ENCODE results near the gene LRP3. TPM values are rescaled to one million over a fixed set of nuclear protein-coding genes. Genes with fewer than 3 reads are reported as not detected.

LRP3 gene
- total and polyA plus RNA-seq, 2 of the 13 experiments (the other 11 are each of a cell fraction or from before 2014, with no cell fraction given) = 17.6 to 51.6 TPM

DNA sequence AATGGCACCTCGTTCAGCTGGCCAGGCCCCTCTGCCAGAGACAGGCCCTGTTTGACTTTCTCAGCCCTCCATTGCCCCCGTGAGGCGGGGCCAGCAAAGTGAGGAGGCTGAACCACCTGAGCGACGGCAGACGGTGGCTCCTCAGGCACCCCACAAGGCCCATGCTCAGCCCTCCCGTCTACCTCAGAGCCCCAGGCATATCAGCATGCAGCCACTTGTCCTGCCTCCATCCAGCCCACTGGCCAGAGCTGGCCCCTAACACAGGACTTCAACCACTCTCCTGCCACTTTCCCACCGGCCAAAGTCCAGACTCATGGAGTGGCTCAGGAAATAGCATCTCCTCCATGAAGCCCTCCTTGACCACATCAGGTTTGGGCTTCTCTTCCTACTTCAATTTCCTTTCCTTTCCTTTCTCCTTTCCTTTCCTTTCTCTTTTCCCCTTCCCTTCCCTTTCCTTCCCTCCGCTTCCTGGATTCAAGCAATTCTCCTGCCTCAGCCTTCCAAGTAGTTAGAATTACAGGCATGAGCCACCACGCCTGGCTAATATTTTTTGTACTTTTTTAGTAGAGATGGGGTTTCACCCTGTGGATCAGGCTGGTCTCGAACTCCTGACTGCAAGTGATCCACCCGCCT is 22.2 kb downstream of the LRP3 start (continued):
- TF ChIP-seq, protein P1, sequence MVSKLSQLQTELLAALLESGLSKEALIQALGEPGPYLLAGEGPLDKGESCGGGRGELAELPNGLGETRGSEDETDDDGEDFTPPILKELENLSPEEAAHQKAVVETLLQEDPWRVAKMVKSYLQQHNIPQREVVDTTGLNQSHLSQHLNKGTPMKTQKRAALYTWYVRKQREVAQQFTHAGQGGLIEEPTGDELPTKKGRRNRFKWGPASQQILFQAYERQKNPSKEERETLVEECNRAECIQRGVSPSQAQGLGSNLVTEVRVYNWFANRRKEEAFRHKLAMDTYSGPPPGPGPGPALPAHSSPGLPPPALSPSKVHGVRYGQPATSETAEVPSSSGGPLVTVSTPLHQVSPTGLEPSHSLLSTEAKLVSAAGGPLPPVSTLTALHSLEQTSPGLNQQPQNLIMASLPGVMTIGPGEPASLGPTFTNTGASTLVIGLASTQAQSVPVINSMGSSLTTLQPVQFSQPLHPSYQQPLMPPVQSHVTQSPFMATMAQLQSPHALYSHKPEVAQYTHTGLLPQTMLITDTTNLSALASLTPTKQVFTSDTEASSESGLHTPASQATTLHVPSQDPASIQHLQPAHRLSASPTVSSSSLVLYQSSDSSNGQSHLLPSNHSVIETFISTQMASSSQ (IDR thresholded peaks at IDR 0.05; ENCODE audit: low read depth) = no peak
- TF ChIP-seq, protein P1 (CRISPR knock-in tag; IDR thresholded peaks at IDR 0.05; ENCODE audit: borderline replicate concordance) = no peak
- 0 out of 2 replicates have a peak, but pooled peaks have one; percentile 72 for TF ChIP-seq ZNF549 (CRISPR knock-in tag; IDR thresholded peaks at IDR 0.05)
- peak; percentile 45; the same call in 1 of the 2 replicates for TF ChIP-seq SPEN (CRISPR knock-in tag; IDR thresholded peaks at IDR 0.05; ENCODE audit: low read depth)
- TF ChIP-seq STAG1 (CRISPR knock-in tag; IDR thresholded peaks at IDR 0.05) = peak; percentile 42
- no peak for TF ChIP-seq ZFP90 (CRISPR knock-in tag; IDR thresholded peaks at IDR 0.05; ENCODE audit: borderline replicate concordance)

DNA sequence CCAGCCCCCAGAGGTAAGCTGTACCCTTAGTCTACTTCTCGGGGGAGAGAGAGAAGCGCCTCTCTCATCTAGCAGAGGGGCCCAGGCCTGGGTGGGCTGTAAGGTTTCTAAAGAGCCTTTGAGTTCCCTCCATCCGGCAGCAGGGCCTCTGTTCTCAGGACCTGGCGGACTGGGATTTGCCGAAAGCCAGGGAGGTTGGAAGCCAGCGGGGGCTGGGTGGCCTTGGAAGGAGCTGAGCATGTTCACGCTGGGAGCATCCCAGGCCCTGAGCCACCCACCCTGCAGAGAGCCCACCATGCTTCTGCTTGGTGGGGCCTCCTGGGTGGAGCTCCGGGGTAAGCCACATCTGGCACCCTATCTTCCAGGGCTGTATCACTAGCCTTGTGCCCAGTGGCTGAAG is 23.8 kb downstream of the LRP3 start:
- Histone ChIP-seq H2AFZ (ENCODE audit: low read length) (no peak overlapping the region), H3K36me3 (replicated peaks in 1 of 2; ENCODE audit: control insufficient read depth in 1 of 2, insufficient read depth in 2 of 2, low read length in 2 of 2) (no peaks in the 10 kb centered on the region), H4K20me1 (ENCODE audit: insufficient read depth, low read length) (no peaks in the 10 kb centered on the region), H3K79me2 (ENCODE audit: insufficient read depth, low read length) (no peaks in the 10 kb centered on the region), H3K27me3 (ENCODE audit: control insufficient read depth in 1 of 2, insufficient read depth in 2 of 2, low read length in 2 of 2) (peaks cover 10 to 36% of the 10 kb centered on the region in 2 experiments), H3K4me1 (ENCODE audit: insufficient read depth, low read length) (peaks cover 44% of the 10 kb centered on the region), H3K9ac (ENCODE audit: insufficient read depth, low read depth, low read length) (no peak overlapping the region), H3K4me3 (replicated peaks in 1 of 3; ENCODE audit: insufficient read depth in 1 of 3, low read depth in 2 of 3, low read length in 3 of 3) (no peak overlapping the region), H3K9me3 (ENCODE audit: low read length) (no peaks in the 10 kb centered on the region), H3K4me2 (ENCODE audit: low read depth, low read length) (no peak overlapping the region), H3K27ac (ENCODE audit: extremely low read length, insufficient read depth, low read length) (no peak overlapping the region)
- intact Hi-C loops (cut with micrococcal nuclease; ENCODE audit: unreplicated experiment) (no loop called here), in situ Hi-C loops (cut with HindIII; ENCODE audit: extremely low pct_ligation_motif_present, low pct_unique_long_range_greater_than_20kb) (no loop called here)
- ChIA-PET CTCF (ENCODE audit: low intra/inter-chr PET ratio, low total read pairs) (no interaction called here), POLR2A (no interaction called here)
- FAIRE-seq = no peak
- no peak for TF ChIP-seq KDM5A (IDR thresholded peaks at IDR 0.05; ENCODE audit: borderline replicate concordance, low read length)
- TF ChIP-seq, protein P2, sequence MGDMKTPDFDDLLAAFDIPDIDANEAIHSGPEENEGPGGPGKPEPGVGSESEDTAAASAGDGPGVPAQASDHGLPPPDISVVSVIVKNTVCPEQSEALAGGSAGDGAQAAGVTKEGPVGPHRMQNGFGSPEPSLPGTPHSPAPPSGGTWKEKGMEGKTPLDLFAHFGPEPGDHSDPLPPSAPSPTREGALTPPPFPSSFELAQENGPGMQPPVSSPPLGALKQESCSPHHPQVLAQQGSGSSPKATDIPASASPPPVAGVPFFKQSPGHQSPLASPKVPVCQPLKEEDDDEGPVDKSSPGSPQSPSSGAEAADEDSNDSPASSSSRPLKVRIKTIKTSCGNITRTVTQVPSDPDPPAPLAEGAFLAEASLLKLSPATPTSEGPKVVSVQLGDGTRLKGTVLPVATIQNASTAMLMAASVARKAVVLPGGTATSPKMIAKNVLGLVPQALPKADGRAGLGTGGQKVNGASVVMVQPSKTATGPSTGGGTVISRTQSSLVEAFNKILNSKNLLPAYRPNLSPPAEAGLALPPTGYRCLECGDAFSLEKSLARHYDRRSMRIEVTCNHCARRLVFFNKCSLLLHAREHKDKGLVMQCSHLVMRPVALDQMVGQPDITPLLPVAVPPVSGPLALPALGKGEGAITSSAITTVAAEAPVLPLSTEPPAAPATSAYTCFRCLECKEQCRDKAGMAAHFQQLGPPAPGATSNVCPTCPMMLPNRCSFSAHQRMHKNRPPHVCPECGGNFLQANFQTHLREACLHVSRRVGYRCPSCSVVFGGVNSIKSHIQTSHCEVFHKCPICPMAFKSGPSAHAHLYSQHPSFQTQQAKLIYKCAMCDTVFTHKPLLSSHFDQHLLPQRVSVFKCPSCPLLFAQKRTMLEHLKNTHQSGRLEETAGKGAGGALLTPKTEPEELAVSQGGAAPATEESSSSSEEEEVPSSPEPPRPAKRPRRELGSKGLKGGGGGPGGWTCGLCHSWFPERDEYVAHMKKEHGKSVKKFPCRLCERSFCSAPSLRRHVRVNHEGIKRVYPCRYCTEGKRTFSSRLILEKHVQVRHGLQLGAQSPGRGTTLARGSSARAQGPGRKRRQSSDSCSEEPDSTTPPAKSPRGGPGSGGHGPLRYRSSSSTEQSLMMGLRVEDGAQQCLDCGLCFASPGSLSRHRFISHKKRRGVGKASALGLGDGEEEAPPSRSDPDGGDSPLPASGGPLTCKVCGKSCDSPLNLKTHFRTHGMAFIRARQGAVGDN (CRISPR knock-in tag; IDR thresholded peaks at IDR 0.05) = peak; percentile 29
- no TSS peak for BruUV-seq (replicated peaks)
- WGBS (ENCODE audit: low lambda C conversion rate) = 35% methylated on average over 6 of the region's 8 CpGs
- DNase-seq (ENCODE audit: low spot score) = no peak
- ATAC-seq = no peak
